K562 (cell line): ENCODE results near the gene AIF1L. TPM values are rescaled to one million over a fixed set of nuclear protein-coding genes. Genes with fewer than 3 reads are reported as not detected.

Source experiments
- ATAC-seq: fragments of 200-7000 bp; cut with Tn5 transposase; 3 replicates; pipeline ENCODE4 v1.9.1; 2020; ENCODE audit warnings: moderate library complexity
- BruUV-seq: library from RNA; stranded (reverse); fragments of 400-500 nt; replicated peaks from 2 replicates; lab custom pipeline; 2021; lab: Mats Ljungman, UMichigan
- CTCF ChIA-PET: fragments of 300-600 bp; formaldehyde crosslinking; extraction: SDS; loops from one replicate; lab custom pipeline; 2021; ENCODE audit warnings: low intra/inter-chr PET ratio; lab: Yijun Ruan, JAX
- POLR2A ChIA-PET: fragments of 300-600, 350-650 bp; sonication (Branson Sonifier 250); formaldehyde crosslinking; extraction: SDS; loops from one replicate; lab custom pipeline; 2021; ENCODE audit warnings: antibody characterized with exemption, inconsistent platforms; lab: Yijun Ruan, JAX
- DNase-seq, 4 experiments: peaks; one replicate each; pipeline versions ENCODE4 v3.0.0 to v3.0.0-alpha.2; 2011 to 2018; ENCODE audit warnings: low spot score in 3 of 4, mixed read lengths in 3 of 4; ENCODE audit errors: extremely low read depth in 1 of 4
- FAIRE-seq: peaks from 2 replicates; lab custom pipeline; 2011; peaks lifted over from hg19 to GRCh38; lab: Jason Lieb, UNC
- H2AFZ ChIP-seq: 2 replicates; pipeline ENCODE4 v1.6.0; 2011; ENCODE audit warnings: low read depth, low read length, control low read depth, inconsistent platforms
- H3K27ac ChIP-seq: fragments of 200-600 bp; 3 replicates; pipeline ENCODE4 v1.8.0; 2011; ENCODE audit warnings: low read depth, mild to moderate bottlenecking, control low read depth, inconsistent platforms, low read length, moderate library complexity, mixed read lengths; ENCODE audit errors: extremely low read depth
- H3K27me3 ChIP-seq, 2 experiments: fragments of 300-600 bp in 1 of 2; 2 replicates in 1 of 2; 3 replicates in 1 of 2; pipeline versions ENCODE4 v1.6.0 to v1.8.0; 2011; ENCODE audit warnings: inconsistent platforms in 2 of 2, low read length in 2 of 2, mild to moderate bottlenecking in 1 of 2, mixed read lengths in 1 of 2, moderate library complexity in 1 of 2; ENCODE audit not compliant: control insufficient read depth in 2 of 2, insufficient read depth in 2 of 2
- H3K36me3 ChIP-seq: fragments of 300-600 bp; 3 replicates; pipeline ENCODE4 v1.8.0; 2011; ENCODE audit warnings: mild to moderate bottlenecking, low read length, inconsistent platforms; ENCODE audit not compliant: control insufficient read depth, insufficient read depth
- H3K4me1 ChIP-seq, 2 experiments: fragments of 200-600 bp in 1 of 2; replicated peaks in 1 of 2; 2 replicates in 1 of 2; 3 replicates in 1 of 2; pipeline versions ENCODE4 v1.5.1 to v1.8.0; 2011; ENCODE audit warnings: inconsistent platforms in 2 of 2, low read length in 2 of 2, mild to moderate bottlenecking in 1 of 2, mixed read lengths in 1 of 2, moderate library complexity in 1 of 2; ENCODE audit not compliant: control insufficient read depth in 2 of 2, insufficient read depth in 2 of 2
- H3K4me2 ChIP-seq: 2 replicates; pipeline ENCODE4 v1.6.1; 2011; ENCODE audit warnings: low read length, control low read depth, inconsistent platforms, mixed read lengths; ENCODE audit not compliant: insufficient read depth
- H3K4me3 ChIP-seq: fragments of 200-600 bp; sonication (generic), shearing (Covaris generic); 2 replicates; pipeline ENCODE4 v1.5.1; 2016; ENCODE audit warnings: control low read depth, inconsistent platforms
- H3K79me2 ChIP-seq: fragments of 200-600 bp; 3 replicates; pipeline ENCODE4 v1.8.0; 2011; ENCODE audit warnings: low read length, inconsistent platforms; ENCODE audit not compliant: control insufficient read depth, insufficient read depth
- H3K9ac ChIP-seq, 2 experiments: 2 replicates each; pipeline versions ENCODE4 v1.6.0 to v1.6.1; 2011; ENCODE audit warnings: low read depth in 2 of 2, low read length in 2 of 2, control low read depth in 1 of 2, inconsistent platforms in 1 of 2, mild to moderate bottlenecking in 1 of 2, mixed read lengths in 1 of 2; ENCODE audit not compliant: insufficient read depth in 1 of 2
- H3K9me1 ChIP-seq: one replicate; pipeline ENCODE4 v1.6.0; 2011; ENCODE audit warnings: inconsistent platforms, mild to moderate bottlenecking, low read length, moderate library complexity; ENCODE audit not compliant: control insufficient read depth, insufficient read depth
- H3K9me3 ChIP-seq: replicated peaks from 2 replicates; pipeline ENCODE4 v1.5.1; 2011; ENCODE audit warnings: low read depth, low read length, inconsistent platforms; ENCODE audit not compliant: control insufficient read depth, insufficient read depth
- H4K20me1 ChIP-seq: replicated peaks from 2 replicates; pipeline ENCODE4 v1.6.1; 2011; ENCODE audit warnings: low read length, inconsistent platforms, mixed read lengths; ENCODE audit not compliant: control insufficient read depth, insufficient read depth
- HMGXB4 ChIP-seq: sonication (generic); formaldehyde crosslinking; IDR thresholded peaks from 2 replicates; pipeline ENCODE4 v1.8.1; 2023; ENCODE audit warnings: mild to moderate bottlenecking, missing genetic modification reagents
- MLX ChIP-seq, 2 experiments: fragments of 450-650 bp in 1 of 2; sonication (generic) in 1 of 2; formaldehyde crosslinking; conservative IDR thresholded peaks; 2 replicates each; pipeline versions ENCODE4 v1.4.0 to v1.8.1; 2020 to 2022; ENCODE audit warnings: mild to moderate bottlenecking in 1 of 2, missing genetic modification reagents in 1 of 2
- TEAD1 ChIP-seq, 2 experiments: fragments of 450-650 bp in 1 of 2; sonication (generic) in 1 of 2; formaldehyde crosslinking; IDR thresholded peaks; 2 replicates each; pipeline versions ENCODE4 v1.4.0 to v1.8.0; 2020 to 2022; ENCODE audit warnings: mild to moderate bottlenecking in 2 of 2, missing genetic modification reagents in 1 of 2
- WGBS: fragments of 100-300 bp; shearing (Covaris generic); methylation state at CpG from one replicate; pipeline ENCODE4 v1.1.6; 2016; ENCODE audit warnings: low coverage, mixed read lengths; ENCODE audit not compliant: insufficient coverage; ENCODE audit errors: missing lambda C conversion rate; 5-methylcytosine and 5-hydroxymethylcytosine counted together
- in situ Hi-C: fragments of 300-500 bp; cut with MboI; formaldehyde crosslinking; loops from 4 replicates; pipeline ENCODE4 v1.15.0; 2018; ENCODE audit warnings: inconsistent platforms, mixed read lengths
- intact Hi-C: fragments of 100-400 bp; cut with micrococcal nuclease; formaldehyde crosslinking; loops from 2 replicates; pipeline ENCODE4 v1.14.2; 2022
- polyA plus RNA-seq, 8 experiments: library from polyadenylated mRNA; depleted of rRNA in 4 of 8; stranded (reverse) in 5 of 8; unstranded in 3 of 8; fragments of >200 nt; fragmentation: Nextera tagmentation in 2 of 8; fragmentation: Illumina TruSeq in 1 of 8; extraction: Ambion mirVana in 2 of 8; extraction: Trizol in 1 of 8; gene quantifications; 2 replicates each; pipeline versions ENCODE4 v1.2.1 to v1.2.3, GENCODE V29; 2011 to 2014; ENCODE audit warnings: inconsistent platforms in 1 of 8, missing spikeins in 1 of 8
- total RNA-seq, 7 experiments: library from RNA; depleted of rRNA in 6 of 7; stranded (reverse); fragments of >200 nt in 6 of 7; fragmentation: Illumina TruSeq in 2 of 7; extraction: Trizol in 2 of 7; gene quantifications; 2 replicates each; pipeline versions ENCODE4 v1.2.1 to v1.2.3, GENCODE V29; 2011 to 2021; ENCODE audit warnings: low replicate concordance in 1 of 7

The AIF1L gene
- total and polyA plus RNA-seq, 9 of the 15 experiments (the other 6 are each of a cell fraction or from before 2014, with no cell fraction given): 0.34 to 9.1 (median 1.3) TPM

- ATAC-seq (peak; percentile 0), FAIRE-seq (no peak), DNase-seq (no peak)
- Histone ChIP-seq H3K36me3 (no peaks in the 10 kb centered on the region), H3K9me3 (no peaks in the 10 kb centered on the region), H3K27me3 (peaks cover 71 to 86% of the 10 kb centered on the region in 2 experiments), H3K4me2 (no peak overlapping the region), H3K79me2 (no peaks in the 10 kb centered on the region), H3K4me1 (peaks cover 0 to 28% of the 10 kb centered on the region in 2 experiments; a peak in 2 of 5 replicates), H3K9ac (peak overlapping the region in 1 of 2 experiments; percentile 11; a peak in 2 of 4 replicates), H3K27ac (no peak overlapping the region), H2AFZ (no peak overlapping the region), H3K4me3 (no peak overlapping the region), H4K20me1 (peaks cover 45% of the 10 kb centered on the region), H3K9me1 (peaks cover 3% of the 10 kb centered on the region)
- TF ChIP-seq HMGXB4 (CRISPR knock-in tag): peak; percentile 16; the same call in 1 of the 2 replicates
- no peak for TF ChIP-seq TEAD1 (CRISPR knock-in tag; IDR thresholded peaks at IDR 0.05)
- 0 out of 4 replicates have a peak, but pooled peaks of 1 of the 2 experiments have one; percentile 14 for TF ChIP-seq MLX (CRISPR knock-in tag; conservative IDR thresholded peaks at IDR 0.05)
- intact Hi-C loops (no loop called here), in situ Hi-C loops (no loop called here)
- ChIA-PET POLR2A (interaction anchor here (0.6 to 99.3 kb wide), 8 partner anchors 6 to 217 kb away, joined by 3 to 3336 read pairs (median 4); partner anchors contain the start of genes AIF1L and NUP214), CTCF (interaction anchor here (1.0 kb wide), 1 partner anchor 8 kb away, joined by 3 read pairs; no protein-coding TSS in a partner anchor)
- WGBS: 2% methylated on average over 9 of the region's 9 CpGs
- no TSS peak for BruUV-seq
Measured at GRCh38 chr9:131062969-131063368, 33.4 kb upstream of the AIF1L start.
